T-helper 1 cell treated with Interleukin-12 subunit alpha and Interleukin-12 subunit beta and Interleukin-4 antibody, amounts not matched to agents 30 μg/mL and 1 μg/mL, for 36 hours (primary cell): ENCODE data around the gene RBBP5.

Experiments
- H3K27ac Mint-ChIP-seq: one replicate; pipeline ENCODE4 v1.8.0; 2021; ENCODE audit warnings: mild to moderate bottlenecking, mixed read lengths
- H3K27me3 Mint-ChIP-seq: one replicate; pipeline ENCODE4 v1.8.0; 2021; ENCODE audit warnings: low read depth, mixed read lengths
- H3K36me3 Mint-ChIP-seq: one replicate; pipeline ENCODE4 v1.8.0; 2021; ENCODE audit warnings: low read depth, mixed read lengths
- H3K4me1 Mint-ChIP-seq: one replicate; pipeline ENCODE4 v1.8.0; 2021; ENCODE audit warnings: low read depth, mixed read lengths
- H3K4me3 Mint-ChIP-seq: one replicate; pipeline ENCODE4 v1.8.0; 2021; ENCODE audit warnings: mild to moderate bottlenecking, moderate library complexity, mixed read lengths
- H3K9me3 Mint-ChIP-seq: one replicate; pipeline ENCODE4 v1.8.0; 2021; ENCODE audit warnings: mixed read lengths

Gene RBBP5

GRCh38 chr1:205074084-205074483, 47.7 kb downstream of the RBBP5 start:
- H3K27me3 Mint-ChIP-seq, result no peaks in the 10 kb centered on the region
- no peaks in the 10 kb centered on the region for H3K36me3 Mint-ChIP-seq
- no peaks in the 10 kb centered on the region for H3K4me1 Mint-ChIP-seq

DNA sequence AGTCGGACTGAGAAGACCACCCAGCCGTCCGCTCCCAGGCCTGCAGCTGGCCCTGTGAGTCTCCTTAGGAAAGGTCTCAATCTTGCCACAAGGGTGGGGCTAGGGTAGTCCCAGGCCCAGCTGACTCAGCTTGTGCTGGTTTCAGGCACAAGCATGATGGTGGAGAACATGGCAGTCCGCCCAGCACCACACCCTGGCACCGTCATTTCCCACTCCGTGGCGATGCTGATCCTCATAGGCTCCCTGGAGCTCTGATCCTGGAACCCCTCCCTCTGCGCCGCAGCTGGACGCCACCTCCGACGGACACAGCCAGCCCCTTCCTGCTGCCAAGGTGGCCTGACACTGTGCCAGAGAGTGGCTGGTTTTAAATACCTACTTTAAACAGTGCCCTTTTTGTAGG, 48.3 kb downstream of the RBBP5 start:
- no peaks in the 10 kb centered on the region for H3K9me3 Mint-ChIP-seq
- H3K27ac Mint-ChIP-seq, result no peak overlapping the region
- H3K4me1 Mint-ChIP-seq, result no peaks in the 10 kb centered on the region
- H3K27me3 Mint-ChIP-seq, result no peaks in the 10 kb centered on the region
- no peak overlapping the region for H3K4me3 Mint-ChIP-seq
- H3K36me3 Mint-ChIP-seq, result no peaks in the 10 kb centered on the region

More at GRCh38 chr1:205074084-205074483, 47.7 kb downstream of the RBBP5 start:
- H3K27ac Mint-ChIP-seq, result no peak overlapping the region
- H3K4me3 Mint-ChIP-seq, result no peak overlapping the region
- H3K9me3 Mint-ChIP-seq, result no peaks in the 10 kb centered on the region

DNA sequence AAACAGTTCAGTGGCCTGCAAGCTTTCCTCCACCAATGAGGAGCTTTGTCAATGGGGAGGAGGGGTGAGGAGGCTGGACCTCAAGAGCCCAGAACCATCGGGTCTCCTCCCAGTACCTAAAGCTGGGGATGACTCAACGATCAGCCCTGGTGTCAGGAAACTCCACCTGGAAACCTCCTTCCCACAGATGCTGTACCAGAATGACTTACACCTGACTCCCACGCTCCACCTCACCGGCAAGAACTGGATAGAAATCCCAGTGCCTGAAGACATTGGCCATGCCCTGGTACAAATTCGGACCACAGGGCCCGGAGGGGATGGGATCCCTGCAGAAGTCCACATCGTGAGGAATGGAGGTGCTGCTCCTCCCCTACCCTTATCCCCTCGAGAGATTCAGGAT, 48.9 kb downstream of the RBBP5 start:
- no peaks in the 10 kb centered on the region for H3K27me3 Mint-ChIP-seq
- H3K4me3 Mint-ChIP-seq, result no peak overlapping the region
- no peaks in the 10 kb centered on the region for H3K9me3 Mint-ChIP-seq
- no peak overlapping the region for H3K27ac Mint-ChIP-seq
- H3K4me1 Mint-ChIP-seq, result no peaks in the 10 kb centered on the region
- H3K36me3 Mint-ChIP-seq, result no peaks in the 10 kb centered on the region

DNA sequence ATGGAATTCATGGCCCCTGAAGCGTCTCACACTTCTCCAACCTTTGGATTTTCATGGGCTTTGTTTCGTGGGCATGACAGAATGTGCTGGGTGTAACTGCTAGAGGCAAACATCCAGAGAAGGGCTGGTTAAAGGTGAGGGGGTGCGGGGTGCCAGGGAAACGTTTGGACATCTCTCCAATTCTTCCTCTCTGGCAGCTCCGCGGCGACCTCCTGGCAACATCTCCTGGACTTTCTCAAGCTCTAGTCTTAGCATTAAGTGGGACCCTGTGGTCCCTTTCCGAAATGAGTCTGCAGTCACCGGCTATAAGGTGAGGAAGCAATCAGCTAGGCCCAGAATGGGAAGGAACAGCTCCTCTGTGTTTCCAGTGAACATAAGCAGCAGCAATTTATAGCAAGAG, 49.5 kb downstream of the RBBP5 start:
- no peak overlapping the region for H3K27ac Mint-ChIP-seq
- H3K9me3 Mint-ChIP-seq, result no peaks in the 10 kb centered on the region
- no peaks in the 10 kb centered on the region for H3K27me3 Mint-ChIP-seq
- H3K36me3 Mint-ChIP-seq, result no peaks in the 10 kb centered on the region
- H3K4me3 Mint-ChIP-seq, result no peak overlapping the region
- H3K4me1 Mint-ChIP-seq, result no peaks in the 10 kb centered on the region

GRCh38 chr1:205071801-205072200, 50.0 kb downstream of the RBBP5 start:
- no peak overlapping the region for H3K4me3 Mint-ChIP-seq
- no peaks in the 10 kb centered on the region for H3K27me3 Mint-ChIP-seq
- H3K9me3 Mint-ChIP-seq, result no peaks in the 10 kb centered on the region
- H3K4me1 Mint-ChIP-seq, result no peaks in the 10 kb centered on the region
- no peaks in the 10 kb centered on the region for H3K36me3 Mint-ChIP-seq
- no peak overlapping the region for H3K27ac Mint-ChIP-seq

DNA sequence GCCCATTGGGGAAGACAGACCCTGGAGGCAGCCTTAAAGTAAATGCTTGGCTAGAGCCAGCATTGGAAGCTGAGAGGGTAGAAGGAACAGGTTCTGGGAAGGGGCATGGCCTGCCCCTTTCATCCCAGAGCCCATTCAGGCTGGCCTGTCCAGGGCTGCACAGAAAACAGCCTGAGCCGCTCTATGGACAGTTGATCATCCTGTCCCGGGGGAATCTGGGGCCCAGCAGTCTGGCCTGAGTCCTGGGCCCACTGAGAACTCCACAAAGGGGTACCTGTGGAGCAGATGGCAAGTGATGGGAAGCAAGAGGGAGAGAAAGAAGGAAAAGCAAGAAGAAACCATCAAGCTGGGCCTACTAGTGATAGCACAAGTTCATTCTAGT, 50.8 kb downstream of the RBBP5 start:
- Mint-ChIP-seq H3K9me3 (no peaks in the 10 kb centered on the region), H3K27ac (no peak overlapping the region), H3K4me1 (no peaks in the 10 kb centered on the region), H3K36me3 (no peaks in the 10 kb centered on the region), H3K27me3 (no peaks in the 10 kb centered on the region), H3K4me3 (no peak overlapping the region)

GRCh38 chr1:205069371-205070125, 52.2 kb downstream of the RBBP5 start:
- Mint-ChIP-seq H3K27me3 (no peaks in the 10 kb centered on the region), H3K4me3 (no peak overlapping the region), H3K36me3 (no peaks in the 10 kb centered on the region), H3K4me1 (no peaks in the 10 kb centered on the region), H3K27ac (no peak overlapping the region), H3K9me3 (no peaks in the 10 kb centered on the region)

DNA sequence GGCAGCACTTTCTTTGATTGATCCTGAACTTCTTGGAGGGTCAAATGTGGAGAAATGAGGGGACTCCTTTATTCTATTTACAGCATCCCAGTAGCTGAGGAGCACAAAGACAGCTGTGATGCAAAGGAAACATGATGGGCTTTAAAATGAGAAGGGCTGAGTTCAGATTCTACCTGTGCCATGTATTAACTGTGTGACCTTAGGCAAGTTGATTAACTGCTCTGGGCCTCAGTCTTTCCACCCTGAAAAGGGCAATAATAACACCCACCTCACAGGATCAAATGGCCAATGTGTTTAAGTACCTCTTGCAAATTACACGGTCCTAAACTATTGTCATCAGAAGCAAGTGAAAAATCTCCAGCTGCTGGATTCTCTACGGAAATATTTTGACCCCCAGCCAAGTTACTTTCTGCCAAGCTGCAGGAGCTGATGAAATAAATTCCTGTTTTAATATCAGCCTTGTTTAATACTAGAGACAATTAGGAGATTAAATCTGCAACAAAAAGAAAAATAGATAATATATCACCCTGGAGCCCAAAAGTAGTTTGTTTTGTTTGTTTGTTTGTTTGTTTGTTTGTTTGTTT, 53.2 kb downstream of the RBBP5 start:
- no peaks in the 10 kb centered on the region for H3K36me3 Mint-ChIP-seq
- peaks cover 3% of the 10 kb centered on the region for H3K4me1 Mint-ChIP-seq
- no peaks in the 10 kb centered on the region for H3K9me3 Mint-ChIP-seq
- no peak overlapping the region for H3K27ac Mint-ChIP-seq
- H3K27me3 Mint-ChIP-seq, result no peaks in the 10 kb centered on the region
- H3K4me3 Mint-ChIP-seq, result no peak overlapping the region

DNA sequence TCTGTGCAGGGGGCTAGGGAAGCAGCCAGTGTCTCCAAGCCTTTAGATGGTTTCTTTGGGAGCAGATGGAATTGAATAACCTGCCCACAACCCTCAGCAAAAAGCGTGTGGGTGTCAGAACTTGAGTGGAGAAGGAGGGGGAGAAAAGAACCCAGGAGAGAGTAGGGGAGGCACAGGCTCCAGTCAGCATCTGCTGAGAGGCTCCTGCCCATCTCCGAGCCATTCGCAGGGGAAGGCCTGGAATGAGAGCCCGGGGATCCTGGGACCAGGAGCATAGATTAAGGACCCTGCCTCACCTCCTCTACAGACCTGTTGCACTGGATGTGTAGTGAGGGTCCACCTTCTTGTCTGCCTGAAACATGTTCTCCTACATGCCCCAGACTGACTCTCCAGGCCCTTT, 53.8 kb downstream of the RBBP5 start:
- no peaks in the 10 kb centered on the region for H3K36me3 Mint-ChIP-seq
- no peak overlapping the region for H3K4me3 Mint-ChIP-seq
- H3K4me1 Mint-ChIP-seq, result peaks cover 4% of the 10 kb centered on the region
- no peaks in the 10 kb centered on the region for H3K27me3 Mint-ChIP-seq
- no peaks in the 10 kb centered on the region for H3K9me3 Mint-ChIP-seq
- no peak overlapping the region for H3K27ac Mint-ChIP-seq

DNA sequence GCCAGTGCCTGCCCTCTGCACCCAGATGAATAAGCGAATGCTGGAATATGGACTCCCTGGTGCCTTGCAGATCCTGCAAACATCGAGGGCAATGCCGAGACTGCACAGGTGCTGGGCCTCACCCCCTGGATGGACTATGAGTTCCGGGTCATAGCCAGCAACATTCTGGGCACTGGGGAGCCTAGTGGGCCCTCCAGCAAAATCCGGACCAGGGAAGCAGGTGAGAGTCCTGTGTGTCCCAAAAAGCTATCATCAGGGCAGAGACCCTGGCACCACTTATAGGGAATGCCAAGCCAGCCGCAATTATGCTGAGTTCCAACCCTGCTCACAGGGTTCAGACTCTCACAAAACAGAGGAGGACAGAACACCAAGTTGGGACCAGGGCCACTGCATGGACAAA, 54.7 kb downstream of the RBBP5 start:
- Mint-ChIP-seq H3K36me3 (no peaks in the 10 kb centered on the region), H3K27ac (no peak overlapping the region), H3K27me3 (no peaks in the 10 kb centered on the region), H3K9me3 (no peaks in the 10 kb centered on the region), H3K4me3 (no peak overlapping the region), H3K4me1 (peaks cover 4% of the 10 kb centered on the region)

- no peaks in the 10 kb centered on the region for H3K9me3 Mint-ChIP-seq
- no peak overlapping the region for H3K27ac Mint-ChIP-seq
- no peak overlapping the region for H3K4me3 Mint-ChIP-seq
- no peaks in the 10 kb centered on the region for H3K36me3 Mint-ChIP-seq
- no peaks in the 10 kb centered on the region for H3K27me3 Mint-ChIP-seq
- H3K4me1 Mint-ChIP-seq, result peaks cover 4% of the 10 kb centered on the region
Observed at GRCh38 chr1:205066141-205066818, 55.5 kb downstream of the RBBP5 start.

DNA sequence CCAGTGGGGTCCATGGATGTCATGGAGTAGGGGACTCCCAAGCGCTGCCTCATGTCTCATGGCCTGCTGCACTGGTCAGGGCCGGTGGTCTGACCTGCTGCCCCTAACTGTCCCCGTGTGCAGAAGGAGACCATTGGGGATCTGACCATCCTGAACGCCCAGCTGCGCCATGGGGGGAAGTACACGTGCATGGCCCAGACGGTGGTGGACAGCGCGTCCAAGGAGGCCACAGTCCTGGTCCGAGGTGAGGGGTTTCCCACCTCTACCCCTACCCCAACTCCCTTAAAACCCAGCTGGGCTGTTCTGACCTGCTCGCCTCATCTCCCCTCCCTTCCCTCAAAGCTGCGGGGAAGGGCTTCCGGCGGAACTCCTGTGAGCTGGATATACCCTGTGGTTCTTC, 56.1 kb downstream of the RBBP5 start:
- H3K4me1 Mint-ChIP-seq, result peaks cover 4% of the 10 kb centered on the region
- no peak overlapping the region for H3K4me3 Mint-ChIP-seq
- no peak overlapping the region for H3K27ac Mint-ChIP-seq
- no peaks in the 10 kb centered on the region for H3K9me3 Mint-ChIP-seq
- no peaks in the 10 kb centered on the region for H3K27me3 Mint-ChIP-seq
- no peaks in the 10 kb centered on the region for H3K36me3 Mint-ChIP-seq

DNA sequence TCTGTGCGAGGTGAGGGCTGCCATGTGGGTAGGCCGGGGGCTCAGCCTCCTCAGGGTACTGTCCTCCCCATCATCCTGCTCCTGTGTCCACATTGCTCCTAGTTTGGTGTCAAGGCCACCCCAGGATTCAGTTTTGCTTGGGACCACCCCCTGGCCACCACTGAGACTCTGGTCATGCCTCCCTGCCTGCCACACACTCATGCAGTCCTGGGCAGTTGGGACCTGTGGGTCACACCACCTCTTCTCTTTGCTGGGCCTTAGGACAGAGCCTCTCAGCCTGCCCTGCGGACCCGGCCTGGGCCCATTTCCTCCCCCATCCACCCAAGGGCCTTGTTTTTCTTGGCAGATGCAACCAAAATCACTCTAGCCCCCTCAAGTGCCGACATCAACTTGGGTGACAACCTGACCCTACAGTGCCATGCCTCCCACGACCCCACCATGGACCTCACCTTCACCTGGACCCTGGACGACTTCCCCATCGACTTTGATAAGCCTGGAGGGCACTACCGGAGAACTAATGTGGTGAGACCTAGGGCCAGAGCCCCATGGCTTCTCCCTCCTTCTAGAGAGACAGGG, 56.9 kb downstream of the RBBP5 start:
- Mint-ChIP-seq H3K36me3 (no peaks in the 10 kb centered on the region), H3K4me3 (no peak overlapping the region), H3K27me3 (no peaks in the 10 kb centered on the region), H3K9me3 (no peaks in the 10 kb centered on the region), H3K4me1 (peaks cover 4% of the 10 kb centered on the region), H3K27ac (no peak overlapping the region)

- Mint-ChIP-seq H3K9me3 (no peaks in the 10 kb centered on the region), H3K27ac (no peak overlapping the region), H3K4me3 (no peak overlapping the region), H3K36me3 (no peaks in the 10 kb centered on the region), H3K27me3 (no peaks in the 10 kb centered on the region), H3K4me1 (peaks cover 4% of the 10 kb centered on the region)
Observed at GRCh38 chr1:205064301-205064700, 57.5 kb downstream of the RBBP5 start.

GRCh38 chr1:205062895-205063294, 58.9 kb downstream of the RBBP5 start:
- no peak overlapping the region for H3K4me3 Mint-ChIP-seq

More at GRCh38 chr1:205062895-205063294, 58.9 kb downstream of the RBBP5 start:
- Mint-ChIP-seq H3K27me3 (no peaks in the 10 kb centered on the region), H3K27ac (no peak overlapping the region), H3K36me3 (no peaks in the 10 kb centered on the region), H3K4me1 (peaks cover 4% of the 10 kb centered on the region), H3K9me3 (no peaks in the 10 kb centered on the region)
